GM23338 (cell line): ENCODE data around the gene ACTL6A. TPM values are rescaled to one million over a fixed set of nuclear protein-coding genes. Genes with fewer than 3 reads are reported as not detected.

Experiments used
- ATAC-seq: fragments of 200-7000 bp; cut with Tn5 transposase; 3 replicates; pipeline ENCODE4 v1.9.1; 2020
- DNase-seq: peaks from one replicate; pipeline ENCODE4 v3.0.0-alpha.2; 2015; ENCODE audit warnings: low spot score
- H2AFZ ChIP-seq: fragments of 200-600 bp; sonication (generic); 2 replicates; pipeline ENCODE4 v1.8.0; 2016; ENCODE audit warnings: antibody characterized with exemption, mild to moderate bottlenecking, moderate library complexity
- H3F3A ChIP-seq: fragments of 200-600 bp; sonication (generic); replicated peaks from 2 replicates; pipeline ENCODE4 v1.8.0; 2017; ENCODE audit warnings: antibody characterized with exemption, mixed run types, low read depth
- H3K27ac ChIP-seq: fragments of 200-600 bp; sonication (generic); 2 replicates; pipeline ENCODE4 v1.6.1; 2016; ENCODE audit warnings: low read depth
- H3K27me3 ChIP-seq: fragments of 200-600 bp; sonication (generic); 2 replicates; pipeline ENCODE4 v1.8.0; 2016; ENCODE audit warnings: mild to moderate bottlenecking, mixed run types, moderate library complexity; ENCODE audit not compliant: insufficient read depth
- H3K36me3 ChIP-seq: fragments of 200-600 bp; sonication (generic); 2 replicates; pipeline ENCODE4 v1.8.0; 2016; ENCODE audit warnings: mild to moderate bottlenecking; ENCODE audit not compliant: insufficient read depth
- H3K4me1 ChIP-seq: fragments of 200-600 bp; sonication (generic); 2 replicates; pipeline ENCODE4 v1.8.0; 2016; ENCODE audit warnings: mild to moderate bottlenecking, moderate library complexity; ENCODE audit not compliant: insufficient read depth
- H3K4me2 ChIP-seq: fragments of 200-600 bp; sonication (generic); 2 replicates; pipeline ENCODE4 v1.7.1; 2017; ENCODE audit warnings: mixed run types
- H3K4me3 ChIP-seq: fragments of 200-600 bp; sonication (generic); 2 replicates; pipeline ENCODE4 v1.6.1; 2016; ENCODE audit warnings: mixed run types
- H3K79me2 ChIP-seq: fragments of 200-600 bp; sonication (generic); replicated peaks from 2 replicates; pipeline ENCODE4 v1.8.0; 2017; ENCODE audit warnings: mild to moderate bottlenecking; ENCODE audit not compliant: insufficient read depth
- H3K9me2 ChIP-seq: fragments of 200-600 bp; sonication (generic); 2 replicates; pipeline ENCODE4 v1.8.0; 2017; ENCODE audit not compliant: insufficient read depth
- H4K20me1 ChIP-seq: fragments of 200-600 bp; sonication (generic); replicated peaks from 2 replicates; pipeline ENCODE4 v1.8.0; 2017; ENCODE audit warnings: mild to moderate bottlenecking; ENCODE audit not compliant: insufficient read depth
- H3K27ac Mint-ChIP-seq: 2 replicates; pipeline ENCODE4 v1.8.0; 2020; ENCODE audit warnings: inconsistent platforms, mild to moderate bottlenecking, moderate library complexity, mixed read lengths
- H3K27me3 Mint-ChIP-seq: 3 replicates; pipeline ENCODE4 v1.8.0; 2022; ENCODE audit warnings: low read depth, mild to moderate bottlenecking, moderate library complexity, mixed read lengths, inconsistent platforms; ENCODE audit not compliant: insufficient read depth, poor library complexity
- H3K36me3 Mint-ChIP-seq: 3 replicates; pipeline ENCODE4 v1.8.0; 2021; ENCODE audit warnings: low read depth, mild to moderate bottlenecking, inconsistent platforms, moderate library complexity, mixed read lengths
- H3K4me1 Mint-ChIP-seq: 3 replicates; pipeline ENCODE4 v1.8.0; 2020; ENCODE audit warnings: mild to moderate bottlenecking, inconsistent platforms, mixed read lengths
- H3K4me3 Mint-ChIP-seq: 3 replicates; pipeline ENCODE4 v1.8.0; 2021; ENCODE audit warnings: moderate library complexity, mild to moderate bottlenecking, inconsistent platforms, mixed read lengths
- H3K9me3 Mint-ChIP-seq: 3 replicates; pipeline ENCODE4 v1.8.0; 2020; ENCODE audit warnings: moderate library complexity, mild to moderate bottlenecking, inconsistent platforms, mixed read lengths
- CREB1 ChIP-seq: fragments of 250-450 bp; sonication (Bioruptor Pico); IDR thresholded peaks from 2 replicates; pipeline ENCODE4 v1.5.0; 2020; ENCODE audit warnings: low read depth, mild to moderate bottlenecking, moderate library complexity
- CTCF ChIP-seq, 2 experiments: fragments of 200-600 bp in 1 of 2; sonication (generic) in 1 of 2; conservative IDR thresholded peaks; 2 replicates each; pipeline versions ENCODE4 v1.5.1 to v1.6.1; 2016 to 2017; ENCODE audit warnings: antibody characterized with exemption in 2 of 2, low read depth in 2 of 2, mild to moderate bottlenecking in 2 of 2, moderate library complexity in 1 of 2
- ETS1 ChIP-seq: IDR thresholded peaks from 2 replicates; pipeline ENCODE4 v1.6.1; 2016; ENCODE audit warnings: antibody characterized with exemption
- EZH2 ChIP-seq: fragments of 200-600 bp; sonication (generic); IDR thresholded peaks from one replicate; pipeline ENCODE4 v1.8.0; 2017; ENCODE audit warnings: antibody characterized with exemption, mild to moderate bottlenecking, low read depth; ENCODE audit not compliant: unreplicated experiment
- EZH2phosphoT487 ChIP-seq: fragments of 200-600 bp; sonication (generic); IDR thresholded peaks from one replicate; pipeline ENCODE4 v1.8.1; 2018; ENCODE audit warnings: antibody characterized with exemption; ENCODE audit not compliant: unreplicated experiment
- JUNB ChIP-seq: IDR thresholded peaks from one replicate; pipeline ENCODE4 v1.6.1; 2016; ENCODE audit warnings: antibody characterized with exemption; ENCODE audit not compliant: unreplicated experiment
- NANOG ChIP-seq: IDR thresholded peaks from 2 replicates; pipeline ENCODE4 v1.6.1; 2016; ENCODE audit warnings: antibody characterized with exemption, borderline replicate concordance
- POLR2AphosphoS5 ChIP-seq: IDR thresholded peaks from 2 replicates; pipeline ENCODE4 v1.6.1; 2016; ENCODE audit warnings: antibody characterized with exemption, low read depth
- REST ChIP-seq: IDR thresholded peaks from one replicate; pipeline ENCODE4 v1.6.1; 2018; ENCODE audit warnings: antibody characterized with exemption; ENCODE audit not compliant: unreplicated experiment
- STAT1 ChIP-seq: IDR thresholded peaks from one replicate; pipeline ENCODE4 v1.6.1; 2016; ENCODE audit warnings: antibody characterized with exemption; ENCODE audit not compliant: unreplicated experiment
- ZNF114 ChIP-seq: fragments of 250-450 bp; sonication (Bioruptor Pico); IDR thresholded peaks from 2 replicates; pipeline ENCODE4 v1.5.0; 2020; ENCODE audit warnings: mild to moderate bottlenecking, moderate library complexity
- ZNF462 ChIP-seq: fragments of 250-450 bp; sonication (Bioruptor Pico); IDR thresholded peaks from 2 replicates; pipeline ENCODE4 v1.5.0; 2020; ENCODE audit warnings: mild to moderate bottlenecking, moderate library complexity
- polyA plus RNA-seq: library from polyadenylated mRNA; unstranded; fragments of >200 nt; fragmentation: Nextera tagmentation; extraction: Ambion mirVana; gene quantifications from 2 replicates; pipeline ENCODE4 v1.2.1, GENCODE V29; 2016
- total RNA-seq: library from RNA; depleted of rRNA; stranded (reverse); fragments of >200 nt; shearing (Covaris generic); gene quantifications from 2 replicates; pipeline ENCODE4 v1.2.3, GENCODE V29; 2014

Gene ACTL6A
- total and polyA plus RNA-seq, 2 experiments from 2014 or later: 117 to 125 TPM

- peak; percentile 100 for ATAC-seq
- Mint-ChIP-seq H3K27me3 (peaks cover 9% of the 10 kb centered on the region), H3K9me3 (peaks cover 8% of the 10 kb centered on the region; the same call in 2 of the 3 replicates), H3K4me3 (peak overlapping the region; percentile 53), H3K36me3 (peaks cover 12% of the 10 kb centered on the region), H3K27ac (peak overlapping the region; percentile 94), H3K4me1 (peaks cover 43% of the 10 kb centered on the region)
- peak overlapping the region; percentile 75 for H3K27ac ChIP-seq
- no peaks in the 10 kb centered on the region for H3K36me3 ChIP-seq
- no peaks in the 10 kb centered on the region for H4K20me1 ChIP-seq
- H3K4me1 ChIP-seq: peaks cover 40% of the 10 kb centered on the region
- H3K4me2 ChIP-seq: peak overlapping the region; percentile 53
- no peaks in the 10 kb centered on the region for H3F3A ChIP-seq
- DNase-seq: peak; percentile 91
- no peaks in the 10 kb centered on the region for H3K79me2 ChIP-seq
- H3K27me3 ChIP-seq: no peaks in the 10 kb centered on the region
- no peak overlapping the region for H2AFZ ChIP-seq
- peak; percentile 92 for TF ChIP-seq ZNF462
- TF ChIP-seq ZNF114 (CRISPR knock-in tag): 0 out of 2 replicates have a peak, but pooled peaks have one; percentile 30
- no peak for TF ChIP-seq STAT1
- TF ChIP-seq JUNB: no peak
- TF ChIP-seq EZH2phosphoT487: no peak
- no peak for TF ChIP-seq POLR2AphosphoS5
- TF ChIP-seq ETS1: no peak; the same call in 1 of the 2 replicates
- TF ChIP-seq CTCF (conservative IDR thresholded peaks at IDR 0.05; ENCODE audit: low read depth in 2 of 2): no peak
- TF ChIP-seq NANOG: peak; percentile 67
- TF ChIP-seq EZH2: no peak
- peak; percentile 52; the same call in 1 of the 2 replicates for TF ChIP-seq CREB1 (CRISPR knock-in tag)
- TF ChIP-seq REST: no peak
- H3K9me2 ChIP-seq: no peaks in the 10 kb centered on the region
- peak overlapping the region; percentile 29; the same call in 1 of the 2 replicates for H3K4me3 ChIP-seq
Observed at GRCh38 chr3:179526989-179527391, 35.7 kb upstream of the ACTL6A start.
